GM19468 (cell line): Measurements from ENCODE around the gene POLR2F.
"Not testable (repeated sequence)": the region's sequence is repeated elsewhere in the genome, so short reads cannot be mapped to it uniquely, and the experiment has no call there.

Experiments used
- ATAC-seq: cut with Tn5 transposase; IDR thresholded peaks from one replicate; pipeline ENCODE4 v1.9.1; 2021; ENCODE audit warnings: mild to moderate bottlenecking, moderate library complexity, moderate number of reproducible peaks; ENCODE audit not compliant: unreplicated experiment; ENCODE audit errors: extremely low read depth

Gene POLR2F

GRCh38 chr22:37947142-37947795 is 6.2 kb upstream of the POLR2F start:
- not testable (repeated sequence) for ATAC-seq

- ATAC-seq: no peak
Measured at GRCh38 chr22:37951305-37951704, 2.2 kb upstream of the POLR2F start.

DNA sequence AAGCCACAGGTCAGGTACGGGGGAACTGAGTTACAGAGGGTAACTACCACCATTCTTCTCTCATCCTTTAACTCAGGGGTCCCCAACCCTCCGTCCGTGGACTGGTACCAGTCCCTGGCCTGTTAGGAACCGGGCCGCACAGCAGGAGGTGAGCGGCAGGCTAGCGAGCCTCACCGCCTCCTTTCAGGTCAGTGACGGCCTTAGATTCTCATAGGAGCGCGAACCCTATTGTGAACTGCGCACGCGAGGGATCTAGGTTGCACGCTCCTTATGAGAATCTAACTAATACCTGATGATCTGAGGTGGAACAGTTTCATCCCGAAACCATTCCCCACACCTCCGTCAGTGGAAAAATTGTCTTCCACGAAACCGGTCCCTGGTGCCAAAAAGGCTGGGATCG is 870 bp upstream of the POLR2F start:
- not testable (repeated sequence) for ATAC-seq

DNA sequence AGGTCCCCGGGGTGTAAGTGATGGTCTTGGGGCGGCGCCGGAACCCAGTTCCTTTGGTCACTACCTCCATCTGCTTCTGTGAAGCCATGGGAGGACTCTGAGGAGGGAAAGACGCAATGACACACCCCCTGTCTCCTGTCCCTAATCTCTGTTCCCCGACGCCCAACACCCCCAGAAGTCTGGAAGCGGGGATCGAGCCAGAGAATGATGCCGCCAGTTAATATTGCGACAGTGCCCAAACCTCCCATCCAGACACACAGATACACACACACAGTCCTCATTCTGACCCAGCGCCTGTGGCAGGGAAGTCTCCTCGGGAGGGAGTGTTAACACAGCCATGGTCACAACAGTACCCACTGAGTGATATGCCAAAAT is 450 bp upstream of the POLR2F start:
- ATAC-seq: no peak

GRCh38 chr22:37954686-37955085 is 1.2 kb downstream of the POLR2F start:
- no peak for ATAC-seq

DNA sequence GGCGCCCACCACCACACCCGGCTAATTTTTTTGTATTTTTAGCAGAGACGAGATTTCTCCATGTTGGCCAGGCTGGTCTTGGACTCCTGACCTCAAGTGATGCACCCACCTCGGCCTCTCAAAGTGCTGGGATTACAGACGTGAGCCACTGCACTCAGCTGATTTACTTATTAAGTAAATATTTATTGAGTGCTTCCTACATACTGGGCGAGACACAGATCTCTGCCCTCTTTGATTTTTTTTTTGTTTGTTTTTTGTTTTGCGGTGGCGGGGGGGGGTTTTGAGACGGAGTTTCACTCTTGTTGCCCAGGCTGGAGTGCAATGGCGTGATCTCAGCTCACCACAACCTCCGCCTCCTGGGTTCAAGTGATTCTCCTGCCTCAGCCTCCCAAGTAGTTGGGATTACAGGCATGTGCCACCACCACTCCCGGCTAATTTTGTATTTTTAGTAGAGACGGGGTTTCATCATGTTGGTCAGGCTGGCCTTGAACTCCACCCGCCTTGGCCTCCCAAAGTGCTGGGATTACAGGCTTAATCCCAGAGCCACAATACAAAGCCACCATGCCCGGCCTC is 2.4 kb downstream of the POLR2F start:
- not testable (repeated sequence) for ATAC-seq

DNA sequence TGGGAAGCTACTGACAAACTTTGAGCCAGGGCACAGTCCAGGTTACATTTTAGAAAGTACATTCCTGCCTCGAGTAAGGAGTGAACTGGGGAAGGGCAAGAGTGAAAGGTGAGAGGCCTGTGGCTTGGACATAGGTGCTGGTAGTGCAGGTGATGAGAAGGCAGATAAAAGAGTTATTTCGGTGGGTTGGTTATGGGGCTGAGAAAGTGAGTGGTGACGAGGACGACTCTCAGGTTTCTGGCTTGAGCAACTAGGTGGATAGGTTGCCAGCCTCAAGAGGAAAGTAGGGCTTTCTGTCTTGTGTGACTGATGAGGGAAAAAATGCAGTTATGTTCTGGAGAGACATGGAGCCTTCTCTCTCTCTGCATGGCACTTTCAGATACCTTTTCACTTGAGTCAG is 3.7 kb downstream of the POLR2F start:
- no peak for ATAC-seq

GRCh38 chr22:37959231-37959825 is 5.8 kb downstream of the POLR2F start:
- ATAC-seq: no peak

GRCh38 chr22:37961062-37961461 is 7.6 kb downstream of the POLR2F start:
- ATAC-seq: no peak

GRCh38 chr22:37965940-37966664 is 12.6 kb downstream of the POLR2F start:
- ATAC-seq: no peak

GRCh38 chr22:37967147-37967546 is 13.6 kb downstream of the POLR2F start:
- ATAC-seq: no peak

DNA sequence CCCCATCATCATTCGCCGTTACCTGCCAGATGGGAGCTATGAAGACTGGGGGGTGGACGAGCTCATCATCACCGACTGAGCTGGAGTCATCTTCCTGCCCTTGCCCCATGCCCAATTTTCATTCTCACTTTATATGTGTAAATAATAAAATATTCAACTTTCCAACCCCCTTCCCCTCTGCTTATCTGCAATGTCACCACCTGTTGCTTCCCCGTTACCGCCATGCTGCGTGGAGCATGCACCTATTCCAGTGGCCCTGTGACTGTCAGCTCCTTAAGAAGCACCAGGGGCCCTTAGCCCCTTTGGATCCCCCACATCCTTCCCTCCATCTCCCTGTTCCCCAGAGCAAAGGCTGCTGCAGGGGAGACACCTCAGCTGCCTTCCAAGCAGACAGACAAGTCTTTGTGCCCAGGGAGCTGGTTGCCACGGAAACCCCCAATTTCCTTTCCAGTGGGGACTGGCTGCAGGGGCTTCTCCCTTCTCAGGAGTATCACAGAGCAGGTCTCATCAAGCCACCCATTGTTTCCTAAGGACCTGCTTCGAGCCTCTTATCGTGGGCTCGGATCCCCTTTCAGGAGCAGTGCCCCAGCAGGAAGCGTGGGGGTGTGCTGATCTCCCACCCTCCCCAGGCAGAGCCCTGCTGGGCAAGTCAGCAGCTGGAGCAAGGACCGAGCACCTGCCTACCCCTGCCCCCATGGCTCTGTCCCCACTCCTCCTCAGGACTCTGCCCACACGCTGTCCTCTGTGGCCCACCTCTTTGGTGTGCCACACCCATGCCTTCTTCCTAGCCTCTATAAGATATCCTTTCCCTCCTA is 14.3 kb downstream of the POLR2F start:
- ATAC-seq: no peak

- no peak for ATAC-seq
Measured at GRCh38 chr22:37968452-37969251, 15.2 kb downstream of the POLR2F start.

- ATAC-seq: no peak
Measured at GRCh38 chr22:37970864-37971263, 17.4 kb downstream of the POLR2F start.

- no peak for ATAC-seq
Measured at GRCh38 chr22:37971475-37972434, 18.3 kb downstream of the POLR2F start.

- ATAC-seq: no peak
Measured at GRCh38 chr22:37972527-37972926, 19.0 kb downstream of the POLR2F start.

GRCh38 chr22:37973271-37974170 is 20.0 kb downstream of the POLR2F start:
- no peak for ATAC-seq
